Transverse colon (tissue), 4 donors: ENCODE results near the gene RBM11. TPM values are rescaled to one million over a fixed set of nuclear protein-coding genes. Genes with fewer than 3 reads are reported as not detected.

Experiments
- DNase-seq: peaks from one replicate; pipeline ENCODE4 v3.0.0-alpha.2; 2019
- H3K27ac ChIP-seq, 4 donors: fragments of 200-600 bp; sonication (generic); 2 replicates each; pipeline ENCODE4 v1.5.1; 2016 to 2018; ENCODE audit warnings: inconsistent platforms in 4 of 4
- H3K27me3 ChIP-seq: fragments of 200-600 bp; sonication (generic); 2 replicates; pipeline ENCODE4 v1.5.1; 2017; ENCODE audit warnings: inconsistent platforms
- H3K36me3 ChIP-seq, 4 donors: fragments of 200-600 bp; sonication (generic); 2 replicates each; pipeline ENCODE4 v1.5.1; 2017 to 2019; ENCODE audit warnings: inconsistent platforms in 4 of 4
- H3K4me1 ChIP-seq, 4 donors: fragments of 200-600 bp; sonication (generic); 2 replicates each; pipeline ENCODE4 v1.5.1; 2017 to 2020; ENCODE audit warnings: inconsistent platforms in 4 of 4
- H3K4me3 ChIP-seq, 4 donors: fragments of 200-600 bp; sonication (generic); 1 replicate in 1 of 4; 2 replicates in 3 of 4; pipeline versions ENCODE4 v1.5.1 to v1.6.1; 2017 to 2019; ENCODE audit warnings: inconsistent platforms in 4 of 4
- H3K9me3 ChIP-seq, 2 donors: fragments of 200-600 bp; sonication (generic); 2 replicates each; pipeline ENCODE4 v1.5.1; 2017 to 2019; ENCODE audit warnings: inconsistent platforms in 2 of 2
- CTCF ChIP-seq, 5 experiments: fragments of 200-600 bp in 3 of 5; fragments of 450-650 bp in 2 of 5; sonication (generic) in 3 of 5; IDR thresholded peaks; 1 replicate in 2 of 5; 2 replicates in 3 of 5; pipeline ENCODE4 v1.5.1; 2016 to 2017; ENCODE audit warnings: antibody characterized with exemption in 5 of 5, inconsistent platforms in 3 of 5, mild to moderate bottlenecking in 2 of 5, moderate library complexity in 1 of 5
- EP300 ChIP-seq: sonication (generic); formaldehyde crosslinking; IDR thresholded peaks from one replicate; pipeline ENCODE4 v1.6.1; 2017; ENCODE audit warnings: antibody characterized with exemption, low read depth
- POLR2A ChIP-seq: fragments of 450-650 bp; IDR thresholded peaks from one replicate; pipeline ENCODE4 v1.6.1; 2016; ENCODE audit warnings: antibody characterized with exemption, mild to moderate bottlenecking, moderate library complexity
- POLR2AphosphoS5 ChIP-seq, 3 donors: sonication (generic); formaldehyde crosslinking; IDR thresholded peaks; one replicate each; pipeline ENCODE4 v1.6.1; 2016; ENCODE audit warnings: antibody characterized with exemption in 3 of 3
- WGBS, 2 donors: methylation state at CpG; one replicate each; pipeline ENCODE4 v1.1.5; 2018; ENCODE audit warnings: low coverage in 1 of 2; 5-methylcytosine and 5-hydroxymethylcytosine counted together
- in situ Hi-C, 4 donors: fragments of 200-750 bp; cut with MboI; loops; one replicate each; pipeline versions ENCODE4 v1.15.0 to v1.15.1; 2017; ENCODE audit warnings: low sequenced_read_pairs in 3 of 4, low pct_ligation_motif_present in 1 of 4, low pct_unique_long_range_greater_than_20kb in 1 of 4
- intact Hi-C: fragments of 100-400 bp; cut with DNase I; formaldehyde crosslinking; loops from one replicate; pipeline ENCODE4 v1.15.1; 2023; ENCODE audit warnings: low total_unique reads
- total RNA-seq, 4 donors: library from RNA; depleted of rRNA; stranded (reverse); fragments of >200 nt; gene quantifications; one replicate each; pipeline ENCODE4 v1.1.0, GENCODE V29; 2016

RBM11 gene
- total RNA-seq, 4 donors from 2014 or later: 2.7 to 3.3 TPM; not detected in 2

- Histone ChIP-seq H3K36me3 (no peaks in the 10 kb centered on the region), H3K9me3 (no peaks in the 10 kb centered on the region), H3K27me3 (no peaks in the 10 kb centered on the region), H3K27ac (peak overlapping the region; percentile 46 to 72 (median 66)), H3K4me1 (peaks cover 0 to 39% (median 8%) of the 10 kb centered on the region in 4 donors), H3K4me3 (no peak overlapping the region)
- in situ Hi-C loops (loop anchor here in 2 of 4 donors (10.0 to 25.0 kb wide), 2 partner anchors 1318 to 1320 kb away; no protein-coding TSS in a partner anchor), intact Hi-C loops (no loop called here)
- DNase-seq: no peak
- peak in 1 of 3 donors; percentile 36 for TF ChIP-seq POLR2AphosphoS5 (IDR thresholded peaks at IDR 0.05)
- no peak for TF ChIP-seq CTCF (IDR thresholded peaks at IDR 0.05)
Observed at GRCh38 chr21:14267076-14267475, 51.1 kb downstream of the RBM11 start.

- DNase-seq: peak; percentile 61
- Histone ChIP-seq H3K4me1 (peaks cover 0 to 31% (median 12%) of the 10 kb centered on the region in 4 donors), H3K9me3 (no peaks in the 10 kb centered on the region), H3K36me3 (no peaks in the 10 kb centered on the region), H3K4me3 (no peak overlapping the region), H3K27me3 (no peaks in the 10 kb centered on the region), H3K27ac (peak overlapping the region in 2 of 4 donors; percentile 16 to 47)
- WGBS, 2 donors: 43 to 62% methylated on average over 2 of the region's 2 CpGs
- intact Hi-C loops: no loop called here
- no peak for TF ChIP-seq EP300
- TF ChIP-seq CTCF (IDR thresholded peaks at IDR 0.05): no peak
- peak in 1 of 3 donors; percentile 23 for TF ChIP-seq POLR2AphosphoS5 (IDR thresholded peaks at IDR 0.05)
- TF ChIP-seq POLR2A: peak; percentile 30
- in situ Hi-C loops: loop anchor here in 1 of 4 donors (25.0 kb wide), 1 partner anchor 1317 kb away; no protein-coding TSS in a partner anchor
Observed at GRCh38 chr21:14270631-14271030, 54.7 kb downstream of the RBM11 start.

GRCh38 chr21:14271053-14271452 lies 55.1 kb downstream of the RBM11 start:
- Histone ChIP-seq H3K27me3 (no peaks in the 10 kb centered on the region), H3K27ac (peak overlapping the region in 1 of 4 donors; percentile 47), H3K4me1 (peaks cover 0 to 31% (median 12%) of the 10 kb centered on the region in 4 donors), H3K36me3 (no peaks in the 10 kb centered on the region), H3K9me3 (no peaks in the 10 kb centered on the region), H3K4me3 (no peak overlapping the region)
- DNase-seq: no peak
- WGBS, 2 donors: 86 to 90% methylated on average over 2 to 3 of the region's 3 CpGs
- in situ Hi-C loops (loop anchor here in 1 of 4 donors (25.0 kb wide), 1 partner anchor 1316 kb away; no protein-coding TSS in a partner anchor), intact Hi-C loops (no loop called here)
- no peak for TF ChIP-seq CTCF (IDR thresholded peaks at IDR 0.05)

- in situ Hi-C loops (loop anchor here in 1 of 4 donors (25.0 kb wide), 1 partner anchor 1316 kb away; no protein-coding TSS in a partner anchor), intact Hi-C loops (no loop called here)
- WGBS, 2 donors: 62 to 76% methylated on average over 6 of the region's 6 CpGs
- H3K36me3 ChIP-seq: no peaks in the 10 kb centered on the region
- H3K9me3 ChIP-seq: no peaks in the 10 kb centered on the region
- no peak for TF ChIP-seq POLR2A
- TF ChIP-seq CTCF (IDR thresholded peaks at IDR 0.05): no peak
- TF ChIP-seq EP300: no peak
- no peak for TF ChIP-seq POLR2AphosphoS5 (IDR thresholded peaks at IDR 0.05)
- peaks cover 0 to 25% (median 11%) of the 10 kb centered on the region in 4 donors for H3K4me1 ChIP-seq
- no peak overlapping the region for H3K4me3 ChIP-seq
- H3K27ac ChIP-seq: peak overlapping the region in 3 of 4 donors; percentile 75 to 76 (median 76)
- DNase-seq: no peak
- no peaks in the 10 kb centered on the region for H3K27me3 ChIP-seq
Observed at GRCh38 chr21:14271641-14272040, 55.7 kb downstream of the RBM11 start.
